ENCODE data around the gene TUBGCP6.

DNA sequence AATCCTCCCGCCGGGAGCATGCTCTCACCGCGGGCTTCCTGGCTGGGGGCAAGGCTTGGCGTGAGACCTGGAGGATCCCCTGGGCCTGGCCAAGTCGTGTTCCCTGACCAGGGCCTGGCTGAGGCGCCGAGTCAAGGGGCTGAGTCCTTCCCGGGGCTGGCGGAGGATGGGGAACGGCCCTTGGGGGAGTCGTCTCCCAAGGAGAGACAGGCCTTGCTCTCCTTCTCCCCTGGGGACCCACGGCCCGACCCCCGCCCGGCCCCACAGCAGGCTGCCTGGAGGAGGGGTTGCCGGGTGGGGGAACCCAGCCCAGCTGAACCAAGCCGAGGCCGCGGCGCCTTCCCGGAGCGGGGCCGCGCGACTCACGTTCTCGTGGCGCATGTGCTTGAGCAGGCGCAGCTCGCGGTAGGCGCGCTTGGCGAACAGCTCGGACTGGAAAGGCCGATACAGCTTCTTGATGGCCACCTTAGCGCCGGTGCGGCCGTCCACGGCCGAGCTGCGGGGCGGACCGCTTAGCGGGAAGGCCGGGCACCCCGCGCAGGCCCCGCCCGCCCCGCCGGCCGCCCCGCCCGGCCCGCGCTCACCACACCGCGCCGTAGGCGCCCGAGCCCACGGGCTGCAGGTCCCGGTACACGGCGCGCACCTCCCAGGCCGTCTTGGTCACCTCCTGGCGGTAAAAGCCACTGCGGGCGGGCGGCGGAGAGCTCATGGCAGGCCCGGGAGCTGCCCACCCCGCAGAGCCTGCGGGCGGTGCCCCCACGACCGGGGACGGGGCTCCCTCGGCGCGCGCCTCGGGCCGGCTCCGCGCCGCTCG, 16.2 kb upstream of the TUBGCP6 start:
- TF ChIP-seq CTCF (conservative IDR thresholded peaks at IDR 0.05; ENCODE audit: low read length) = no peak
- no peak for TF ChIP-seq EZH2phosphoT487 (IDR thresholded peaks at IDR 0.05; ENCODE audit: borderline replicate concordance)
